GM12878 (cell line): Measurements from ENCODE around the gene SIK2. TPM values are rescaled to one million over a fixed set of nuclear protein-coding genes. Genes with fewer than 3 reads are reported as not detected.

ENCODE experiments used
- ATAC-seq: fragments of 200-7000 bp; cut with Tn5 transposase; 3 replicates; pipeline ENCODE4 v1.9.1; 2020; ENCODE audit warnings: mild to moderate bottlenecking, moderate library complexity
- BruUV-seq: library from RNA; stranded (reverse); fragments of 400-500 nt; replicated peaks from 2 replicates; lab custom pipeline; 2021; lab: Mats Ljungman, UMichigan
- CTCF ChIA-PET: fragments of 300-600 bp; sonication (Branson Sonifier 250); formaldehyde crosslinking; extraction: SDS; loops from one replicate; lab custom pipeline; 2021; ENCODE audit warnings: inconsistent platforms; lab: Yijun Ruan, JAX
- POLR2A ChIA-PET: fragments of 350-600 bp; formaldehyde crosslinking; extraction: SDS; loops from one replicate; lab custom pipeline; 2021; ENCODE audit warnings: inconsistent platforms; lab: Charles Lee
- RAD21 ChIA-PET: fragments of 300-600 bp; sonication (Branson Sonifier 250); formaldehyde crosslinking; loops from one replicate; lab custom pipeline; 2023; ENCODE audit warnings: antibody characterized with exemption; ENCODE audit not compliant: unreplicated experiment; lab: Charles Lee
- SMC1A ChIA-PET: fragments of 300-600 bp; sonication (Branson Sonifier 250); formaldehyde crosslinking; loops from one replicate; lab custom pipeline; 2023; ENCODE audit not compliant: unreplicated experiment, uncharacterized antibody; lab: Charles Lee
- DNase-seq: peaks from one replicate; pipeline ENCODE4 v3.0.0-alpha.2; 2011; ENCODE audit warnings: low read depth, low spot score
- FAIRE-seq: peaks from 3 replicates; lab custom pipeline; 2011; peaks lifted over from hg19 to GRCh38; lab: Jason Lieb, UNC
- H2AFZ ChIP-seq: 2 replicates; pipeline ENCODE4 v1.6.0; 2011; ENCODE audit warnings: low read depth, low read length, control low read depth; ENCODE audit not compliant: control insufficient read depth
- H3K27ac ChIP-seq: 2 replicates; pipeline ENCODE4 v1.5.1; 2011; ENCODE audit warnings: control low read depth; ENCODE audit not compliant: control insufficient read depth, insufficient read depth
- H3K27me3 ChIP-seq, 2 experiments: replicated peaks in 1 of 2; 2 replicates each; pipeline versions ENCODE4 v1.6.0 to v1.6.1; 2011; ENCODE audit warnings: low read length in 1 of 2; ENCODE audit not compliant: control insufficient read depth in 2 of 2, insufficient read depth in 2 of 2
- H3K36me3 ChIP-seq, 2 experiments: 2 replicates each; pipeline ENCODE4 v1.5.1; 2011; ENCODE audit warnings: low read length in 1 of 2; ENCODE audit not compliant: control insufficient read depth in 2 of 2, insufficient read depth in 2 of 2
- H3K4me1 ChIP-seq: 2 replicates; pipeline ENCODE4 v1.6.1; 2011; ENCODE audit warnings: mild to moderate bottlenecking, low read length, moderate library complexity, mixed read lengths; ENCODE audit not compliant: control insufficient read depth, insufficient read depth
- H3K4me2 ChIP-seq: 2 replicates; pipeline ENCODE4 v1.6.0; 2011; ENCODE audit warnings: control low read depth; ENCODE audit not compliant: control insufficient read depth, insufficient read depth
- H3K4me3 ChIP-seq: fragments of 200-600 bp; sonication (generic); 2 replicates; pipeline ENCODE4 v1.5.1; 2016
- H3K79me2 ChIP-seq: 2 replicates; pipeline ENCODE4 v1.6.0; 2011; ENCODE audit warnings: low read length; ENCODE audit not compliant: control insufficient read depth, insufficient read depth
- H3K9ac ChIP-seq: 2 replicates; pipeline ENCODE4 v1.8.0; 2011; ENCODE audit warnings: low read length, control low read depth, mixed read lengths; ENCODE audit not compliant: control insufficient read depth, insufficient read depth
- H3K9me3 ChIP-seq: replicated peaks from 3 replicates; pipeline ENCODE4 v1.5.1; 2011; ENCODE audit warnings: mild to moderate bottlenecking, low read length; ENCODE audit not compliant: control insufficient read depth, insufficient read depth
- H4K20me1 ChIP-seq: 2 replicates; pipeline ENCODE4 v1.6.0; 2011; ENCODE audit not compliant: control insufficient read depth, insufficient read depth
- BHLHE40 ChIP-seq, 2 experiments: fragments of 450-650 bp in 1 of 2; IDR thresholded peaks; 2 replicates each; pipeline ENCODE4 v1.6.1; 2011 to 2017; ENCODE audit warnings: low read depth in 2 of 2, borderline replicate concordance in 1 of 2, improper control_type of control experiment in 1 of 2, low read length in 1 of 2, mild to moderate bottlenecking in 1 of 2
- NFYB ChIP-seq: IDR thresholded peaks from 2 replicates; pipeline ENCODE4 v1.6.1; 2011; ENCODE audit warnings: low read depth, mild to moderate bottlenecking, low read length, improper control_type of control experiment, moderate library complexity; ENCODE audit not compliant: insufficient read depth
- PAX5 ChIP-seq: IDR thresholded peaks from 2 replicates; pipeline ENCODE4 v1.6.1; 2011; ENCODE audit warnings: low read depth, low read length, borderline replicate concordance
- RELB ChIP-seq: fragments of 450-650 bp; IDR thresholded peaks from 2 replicates; pipeline ENCODE4 v1.6.1; 2017; ENCODE audit warnings: low read depth, mild to moderate bottlenecking, moderate library complexity
- SPI1 ChIP-seq: IDR thresholded peaks from 2 replicates; pipeline ENCODE4 v1.6.1; 2011; ENCODE audit warnings: low read depth, mild to moderate bottlenecking, low read length, moderate library complexity, borderline replicate concordance; ENCODE audit not compliant: insufficient read depth
- YY1 ChIP-seq: IDR thresholded peaks from 2 replicates; pipeline ENCODE4 v1.6.1; 2011; ENCODE audit warnings: low read depth, mild to moderate bottlenecking, low read length
- ZSCAN29 ChIP-seq: fragments of 450-650 bp; IDR thresholded peaks from 2 replicates; pipeline ENCODE4 v1.6.1; 2017; ENCODE audit warnings: mild to moderate bottlenecking, moderate library complexity
- WGBS: methylation state at CpG from one replicate; pipeline ENCODE4 v1.1.6; 2016; ENCODE audit warnings: low lambda C conversion rate; ENCODE audit not compliant: insufficient replicate concordance, insufficient coverage; ENCODE audit errors: missing lambda C conversion rate; 5-methylcytosine and 5-hydroxymethylcytosine counted together
- in situ Hi-C: fragments of 300-500 bp; cut with MboI; formaldehyde crosslinking; loops from 9 replicates; pipeline ENCODE4 v1.14.3; 2018; ENCODE audit warnings: mixed read lengths
- intact Hi-C: fragments of 100-400 bp; cut with micrococcal nuclease; formaldehyde crosslinking; loops from one replicate; pipeline ENCODE4 v1.14.2; 2022; ENCODE audit not compliant: unreplicated experiment
- polyA plus RNA-seq, 11 experiments: library from polyadenylated mRNA; depleted of rRNA in 4 of 11; unstranded in 6 of 11; stranded (reverse) in 5 of 11; fragments of >200 nt; fragmentation: Nextera tagmentation in 4 of 11; fragmentation: Illumina TruSeq in 1 of 11; extraction: Ambion mirVana in 4 of 11; extraction: Trizol in 1 of 11; gene quantifications; 1 replicate in 1 of 11; 2 replicates in 10 of 11; pipeline versions ENCODE4 v1.2.1 to v1.2.3, GENCODE V29; 2011 to 2016; ENCODE audit warnings: inconsistent platforms in 2 of 11, missing spikeins in 2 of 11, low read depth in 1 of 11
- total RNA-seq, 4 experiments: library from RNA; depleted of rRNA in 3 of 4; stranded (reverse); fragments of >200 nt in 3 of 4; fragmentation: Illumina TruSeq in 1 of 4; extraction: Trizol in 1 of 4; gene quantifications; 2 replicates each; pipeline versions ENCODE4 v1.2.1 to v1.2.3, GENCODE V29; 2013 to 2021

SIK2 gene
- total and polyA plus RNA-seq, 10 of the 15 experiments (the other 5 are each of a cell fraction or from before 2014, with no cell fraction given) = 0.97 to 14.2 (median 4.5) TPM

- Histone ChIP-seq H4K20me1 (no peaks in the 10 kb centered on the region), H3K4me2 (no peak overlapping the region), H3K79me2 (no peaks in the 10 kb centered on the region), H3K27me3 (no peaks in the 10 kb centered on the region), H3K4me3 (no peak overlapping the region), H3K36me3 (peaks cover 0 to 20% of the 10 kb centered on the region in 2 experiments; a peak in 1 of 4 replicates), H2AFZ (no peak overlapping the region), H3K27ac (no peak overlapping the region; the same call in 1 of the 2 replicates), H3K9ac (no peak overlapping the region), H3K9me3 (no peaks in the 10 kb centered on the region), H3K4me1 (peaks cover 11% of the 10 kb centered on the region)
- ATAC-seq (peak; percentile 69), FAIRE-seq (no peak), DNase-seq (no peak)
- no TSS peak for BruUV-seq
- ChIA-PET SMC1A (interaction anchor here (1.0 to 3.9 kb wide), 4 partner anchors 15 to 52 kb away, joined by 3 to 15 read pairs (median 4); partner anchors contain the start of gene PPP2R1B), RAD21 (interaction anchor here (0.9 to 1.5 kb wide), 3 partner anchors 17 to 108 kb away, joined by 4 to 6 read pairs (median 5); no protein-coding TSS in a partner anchor), CTCF (interaction anchor here (2.9 kb wide), 1 partner anchor 110 kb away, joined by 9 read pairs; no protein-coding TSS in a partner anchor), POLR2A (interaction anchor here (1.0 to 1.6 kb wide), 2 partner anchors 17 to 18 kb away, joined by 3 to 4 read pairs; no protein-coding TSS in a partner anchor)
- TF ChIP-seq YY1 (0 out of 2 replicates have a peak, but pooled peaks have one; percentile 10), ZSCAN29 (no peak), PAX5 (peak; percentile 89), NFYB (no peak)
- 41% methylated on average over 4 of the region's 4 CpGs for WGBS
- intact Hi-C loops (no loop called here), in situ Hi-C loops (no loop called here)
Observed at GRCh38 chr11:111714522-111714921, 112.3 kb downstream of the SIK2 start.

GRCh38 chr11:111715142-111715816, 113.0 kb downstream of the SIK2 start:
- TF ChIP-seq RELB = no peak
- TF ChIP-seq SPI1 = peak; percentile 14; the same call in 1 of the 2 replicates
- TF ChIP-seq BHLHE40 (IDR thresholded peaks at IDR 0.05; ENCODE audit: borderline replicate concordance in 1 of 2, low read depth in 2 of 2, low read length in 1 of 2) = no peak
- Histone ChIP-seq H3K79me2 (no peaks in the 10 kb centered on the region), H3K4me1 (peaks cover 11% of the 10 kb centered on the region), H3K9me3 (no peaks in the 10 kb centered on the region), H2AFZ (no peak overlapping the region), H3K4me3 (no peak overlapping the region), H3K27me3 (no peaks in the 10 kb centered on the region), H3K27ac (peak overlapping the region; percentile 37), H3K9ac (no peak overlapping the region), H4K20me1 (no peaks in the 10 kb centered on the region), H3K36me3 (peaks cover 6 to 25% of the 10 kb centered on the region in 2 experiments), H3K4me2 (no peak overlapping the region)
- CTCF ChIA-PET = interaction anchor here (0.7 to 2.9 kb wide), 3 partner anchors 55 to 118 kb away, joined by 3 to 9 read pairs (median 3); no protein-coding TSS in a partner anchor
- RAD21 ChIA-PET = interaction anchor here (0.6 to 1.5 kb wide), 6 partner anchors 18 to 142 kb away, joined by 3 to 6 read pairs (median 4); no protein-coding TSS in a partner anchor
- SMC1A ChIA-PET = interaction anchor here (1.0 to 3.9 kb wide), 8 partner anchors 9 to 109 kb away, joined by 3 to 15 read pairs (median 4); no protein-coding TSS in a partner anchor
- POLR2A ChIA-PET = interaction anchor here (1.0 to 1.6 kb wide), 2 partner anchors 17 to 18 kb away, joined by 3 to 4 read pairs; no protein-coding TSS in a partner anchor
- in situ Hi-C loops (no loop called here), intact Hi-C loops (loop anchor here (5.0 kb wide), 1 partner anchor 113 kb away; the partner anchor contains the start of gene SIK2)
- DNase-seq (no peak), ATAC-seq (peak; percentile 27; the same call in 1 of the 3 replicates), FAIRE-seq (no peak)
- 40% methylated on average over 5 of the region's 5 CpGs for WGBS
- BruUV-seq = no TSS peak
